Suppressor macrophage (primary cell): ENCODE results near the gene TTLL13.
"Not testable (repeated sequence)": the region's sequence is repeated elsewhere in the genome, so short reads cannot be mapped to it uniquely, and the experiment has no call there.

Source experiments
- DNase-seq, 4 experiments: peaks; one replicate each; pipeline ENCODE4 v3.0.0-alpha.2; 2020 to 2022

The TTLL13 gene

GRCh38 chr15:90281637-90282036 is 32.3 kb downstream of the TTLL13 start:
- DNase-seq = peak; percentile 22 to 67 (median 52)

DNA sequence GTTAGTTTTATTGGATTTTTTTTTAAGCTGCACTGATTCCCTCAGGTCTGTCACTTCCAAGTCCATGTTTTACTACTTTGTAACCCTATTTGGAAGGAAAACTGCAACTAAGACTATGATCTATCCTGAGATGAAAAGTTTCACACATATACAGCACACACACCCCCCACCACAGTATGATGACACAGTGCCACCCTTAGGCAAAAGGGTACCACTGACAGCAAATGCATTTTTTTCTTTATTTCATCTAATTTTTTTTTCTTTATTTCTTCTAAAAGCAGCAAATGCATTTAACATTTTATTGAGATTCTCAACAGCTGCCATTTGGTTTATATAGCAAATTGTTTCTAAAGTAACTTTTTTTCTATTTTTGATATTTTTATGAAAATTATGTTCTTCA is 37.3 kb downstream of the TTLL13 start:
- DNase-seq = peak in 3 of 4 experiments; percentile 40 to 55 (median 48)

DNA sequence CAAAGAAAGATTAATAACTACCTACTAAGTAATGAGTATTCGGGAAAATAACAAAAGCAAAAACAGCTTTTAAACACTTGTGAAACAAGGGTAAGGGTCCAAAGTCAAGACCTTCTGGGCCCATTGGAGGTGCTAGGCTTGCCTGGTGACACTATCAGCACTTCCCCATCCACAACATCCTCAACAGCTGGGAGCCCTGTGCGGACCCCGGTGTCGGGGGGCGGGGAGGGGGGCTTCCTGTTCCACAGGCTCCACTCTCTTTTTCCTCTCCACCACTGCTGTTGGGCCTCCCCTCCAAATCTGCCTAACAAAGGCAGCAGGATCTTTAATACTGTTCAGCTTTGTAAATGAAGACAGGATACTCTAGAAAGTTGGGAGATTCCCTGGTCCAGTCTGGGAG is 37.7 kb downstream of the TTLL13 start:
- peak in 1 of 4 experiments; percentile 12 for DNase-seq

- no peak for DNase-seq
These were observed 38.6 kb downstream of the TTLL13 start for GRCh38 chr15:90287946-90288345.

- DNase-seq = no peak
These were observed 42.5 kb downstream of the TTLL13 start for GRCh38 chr15:90291679-90292356.

DNA sequence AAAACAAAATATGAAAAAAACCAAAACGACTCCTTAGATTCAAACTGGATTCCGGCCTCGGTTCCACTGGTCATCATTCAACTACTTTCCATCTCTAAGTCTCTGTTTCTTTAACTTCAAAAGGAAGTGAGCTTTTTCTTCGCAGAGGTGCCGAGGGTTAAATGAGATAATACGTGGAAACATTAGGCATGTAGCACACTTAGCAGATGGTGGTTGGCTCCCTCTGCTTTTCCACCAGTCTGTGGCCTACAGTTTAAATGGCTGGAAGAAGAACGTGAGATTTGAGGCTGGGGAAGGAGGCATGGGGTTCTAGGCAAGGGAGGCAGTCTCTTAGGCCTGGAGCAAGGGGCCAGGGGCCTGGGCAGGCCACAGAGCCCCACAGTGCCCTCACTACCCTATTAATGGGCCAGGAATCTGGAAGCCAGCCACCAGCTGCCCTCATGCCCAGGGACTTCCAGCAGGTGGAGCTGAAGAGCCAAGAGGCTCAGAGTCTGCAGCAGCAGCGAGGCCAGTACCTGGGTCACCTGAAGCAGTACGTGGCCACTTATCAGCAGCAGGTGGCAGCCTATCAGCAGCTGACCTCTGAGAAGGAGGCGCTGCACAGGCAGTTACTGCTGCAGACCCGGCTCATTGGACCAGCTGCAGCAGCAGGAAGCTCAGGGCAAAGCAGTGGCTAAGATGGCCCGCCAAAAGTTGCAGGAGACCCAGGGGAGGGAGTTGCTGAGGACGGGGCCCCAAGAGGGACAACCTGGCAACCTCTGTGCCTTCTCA is 43.9 kb downstream of the TTLL13 start:
- peak; percentile 67 to 83 (median 74) for DNase-seq

- no peak for DNase-seq
These were observed 44.8 kb downstream of the TTLL13 start for GRCh38 chr15:90294159-90294558.

DNA sequence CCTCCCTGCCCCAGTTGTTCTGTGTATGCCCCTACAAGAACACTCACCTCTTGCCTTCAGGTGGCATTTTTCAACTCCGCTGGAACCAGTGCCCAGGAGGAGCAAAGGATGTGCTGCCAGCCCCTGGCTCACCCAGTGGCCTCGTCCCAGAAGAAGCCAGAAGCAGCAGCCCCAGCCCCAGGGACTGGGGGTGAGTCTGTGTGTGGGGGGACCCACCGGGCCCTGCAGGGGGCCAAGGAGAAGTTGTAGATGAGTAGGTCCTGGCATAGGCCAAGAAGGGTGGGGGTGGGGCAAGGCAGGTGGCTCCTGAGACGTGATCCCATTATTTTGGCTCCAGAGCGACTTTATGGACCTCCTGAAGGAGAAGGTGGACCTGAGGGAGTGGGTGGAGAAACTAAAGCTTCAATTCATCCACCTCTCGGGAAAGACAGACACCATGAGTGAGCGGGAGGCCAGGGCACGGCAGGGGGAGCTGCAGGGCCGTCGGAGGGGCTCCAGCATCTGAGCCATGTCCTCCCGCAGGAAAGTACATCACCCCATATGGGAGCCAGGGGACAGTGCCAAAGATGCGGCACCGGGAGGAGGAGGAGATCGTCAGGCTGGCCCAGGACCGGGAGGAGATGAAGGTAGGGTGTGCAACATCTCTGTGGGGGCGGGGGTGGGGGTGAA is 45.4 kb downstream of the TTLL13 start:
- no peak for DNase-seq

GRCh38 chr15:90295270-90295648 is 45.9 kb downstream of the TTLL13 start:
- DNase-seq = no peak

DNA sequence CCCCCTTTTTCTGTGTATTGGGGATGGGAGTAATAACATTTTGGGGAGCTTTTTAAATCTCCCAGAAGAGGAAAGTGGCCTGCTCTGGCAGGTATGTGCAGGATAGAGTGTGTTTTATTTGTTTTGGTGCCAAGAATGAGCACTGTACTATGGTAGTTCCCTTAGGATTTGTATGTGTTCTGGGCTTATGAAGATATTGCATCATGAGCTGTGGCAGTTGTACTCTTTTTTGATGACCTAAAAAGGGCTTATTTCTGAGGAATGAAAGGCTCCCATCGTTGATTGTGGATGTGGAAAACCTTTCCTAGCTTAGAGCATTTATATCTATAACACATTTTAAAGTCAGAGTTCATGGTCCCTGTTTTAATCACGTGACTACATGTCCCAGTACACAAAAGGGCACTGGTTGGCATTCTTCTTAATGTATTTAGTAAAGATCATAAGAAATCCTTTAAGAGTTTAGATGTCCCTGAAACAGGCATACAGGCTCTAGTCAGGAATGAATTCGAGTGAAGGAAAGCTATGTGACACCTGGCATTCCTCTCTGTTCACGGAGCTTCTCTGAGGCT is 47.0 kb downstream of the TTLL13 start:
- DNase-seq = not testable (repeated sequence)

GRCh38 chr15:90297021-90297420 is 47.7 kb downstream of the TTLL13 start:
- DNase-seq = no peak

DNA sequence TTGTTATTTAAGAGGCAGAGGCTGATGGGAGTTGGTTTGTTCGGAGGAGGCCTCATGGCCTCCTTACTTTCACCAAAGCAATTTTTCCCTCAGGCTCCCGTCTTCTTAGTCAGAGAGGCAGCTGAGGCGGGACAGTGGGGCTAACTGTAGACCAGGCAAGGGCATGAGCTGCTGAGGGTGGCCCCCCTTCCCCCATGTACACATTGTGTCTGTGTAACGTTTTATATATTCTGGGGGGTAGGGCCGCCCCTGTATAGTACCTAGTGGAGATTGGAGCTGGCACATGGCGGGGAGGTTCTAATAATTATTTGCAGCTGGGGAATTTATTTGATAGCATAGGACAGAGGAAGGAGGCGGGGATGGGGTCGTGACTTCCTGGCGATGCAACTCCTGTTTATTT is 51.2 kb downstream of the TTLL13 start:
- no peak for DNase-seq

DNA sequence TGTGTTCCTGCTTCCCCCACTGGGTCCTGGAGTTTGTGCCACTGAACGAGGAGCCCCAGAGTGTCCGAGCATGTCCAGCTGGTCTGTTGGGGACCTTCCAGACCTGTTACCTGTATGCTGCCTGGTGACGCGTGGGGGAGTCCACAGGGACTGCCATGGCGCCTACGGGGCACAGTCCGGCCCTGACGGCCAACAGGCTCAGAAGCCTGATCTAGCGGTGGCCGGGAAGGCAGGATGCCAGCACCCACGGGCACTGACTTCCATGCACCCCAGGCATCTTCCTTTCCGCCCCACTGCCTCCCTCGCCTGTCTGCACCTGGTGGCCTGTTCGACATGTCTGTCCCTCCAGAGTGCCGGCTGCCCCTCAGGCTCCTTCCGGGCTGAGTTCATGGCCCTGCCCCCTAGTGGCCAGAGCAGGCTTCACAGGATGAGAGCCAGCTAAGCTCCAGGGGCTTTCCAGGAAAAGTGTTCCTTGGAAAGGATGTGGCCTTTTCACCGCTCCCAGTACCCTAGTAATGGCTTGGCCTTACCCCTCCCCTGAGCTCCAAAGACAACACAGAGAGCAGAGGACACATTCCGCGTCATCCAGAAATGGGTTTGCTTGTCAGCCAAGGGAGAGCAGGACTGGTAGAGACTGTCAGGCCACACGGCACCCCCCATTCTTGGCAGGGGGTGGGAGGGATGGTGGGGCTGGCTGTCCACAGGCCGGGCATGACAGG is 51.8 kb downstream of the TTLL13 start:
- DNase-seq = peak; percentile 56 to 80 (median 66)

DNA sequence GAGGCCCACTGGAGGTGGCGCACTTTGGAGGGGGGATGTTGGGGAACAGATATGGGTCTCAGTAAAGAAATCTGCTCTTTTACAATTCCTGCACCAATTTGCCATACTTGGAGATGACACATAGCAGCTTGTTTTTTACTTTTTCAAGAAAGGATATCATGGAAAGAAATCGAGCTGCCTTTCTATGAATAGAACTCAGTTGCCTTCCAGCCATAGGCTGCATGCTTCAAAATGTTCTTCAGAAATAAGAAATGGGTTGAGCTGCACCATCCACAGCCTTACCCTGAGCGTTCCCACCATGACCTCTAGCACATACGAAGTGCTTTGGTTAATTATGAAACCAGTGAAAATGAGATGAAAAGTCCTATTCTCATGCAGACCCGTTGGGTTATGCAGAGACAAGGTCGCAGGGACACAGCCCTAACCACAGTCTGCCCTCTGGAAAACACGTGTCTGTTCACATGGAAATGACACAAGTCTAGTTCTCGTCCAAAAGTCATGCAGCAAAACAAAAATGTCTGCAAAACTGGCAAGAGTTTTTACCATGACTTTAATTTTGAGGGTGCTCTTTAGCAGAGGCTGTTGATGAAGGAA is 52.4 kb downstream of the TTLL13 start:
- no peak for DNase-seq

GRCh38 chr15:90305355-90305754 is 56.0 kb downstream of the TTLL13 start:
- not testable (repeated sequence) for DNase-seq

DNA sequence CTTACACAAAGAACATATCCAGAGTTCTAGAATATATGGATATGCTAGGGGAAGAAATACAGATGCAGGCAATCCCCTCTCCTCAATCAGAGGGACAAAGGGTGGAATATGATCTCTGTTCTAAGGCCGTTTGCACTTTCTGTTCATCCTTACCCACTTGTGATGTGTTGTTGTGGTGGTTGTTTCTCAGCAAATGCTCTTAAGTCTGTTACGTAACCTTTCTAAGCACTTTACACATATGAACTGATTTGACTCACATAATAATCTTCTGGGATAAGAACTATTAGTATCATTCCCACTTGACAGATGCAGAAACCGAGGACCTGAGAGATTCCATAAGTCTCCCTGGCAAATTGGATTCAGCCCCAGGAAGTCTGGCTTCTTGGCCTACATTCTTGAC is 56.6 kb downstream of the TTLL13 start:
- DNase-seq = peak in 1 of 4 experiments; percentile 19

GRCh38 chr15:90306560-90306959 is 57.2 kb downstream of the TTLL13 start:
- DNase-seq = peak; percentile 54 to 74 (median 71)

GRCh38 chr15:90307661-90308060 is 58.3 kb downstream of the TTLL13 start:
- DNase-seq = no peak

GRCh38 chr15:90309020-90309419 is 59.7 kb downstream of the TTLL13 start:
- DNase-seq = no peak
